ENCODE data around the gene EPHB1.
A peak's percentile ranks its signal among the peaks of the same experiment; 100 is the strongest.
"Not testable (repeated sequence)": the region's sequence is repeated elsewhere in the genome, so short reads cannot be mapped to it uniquely, and the experiment has no call there.

EPHB1 gene

DNA sequence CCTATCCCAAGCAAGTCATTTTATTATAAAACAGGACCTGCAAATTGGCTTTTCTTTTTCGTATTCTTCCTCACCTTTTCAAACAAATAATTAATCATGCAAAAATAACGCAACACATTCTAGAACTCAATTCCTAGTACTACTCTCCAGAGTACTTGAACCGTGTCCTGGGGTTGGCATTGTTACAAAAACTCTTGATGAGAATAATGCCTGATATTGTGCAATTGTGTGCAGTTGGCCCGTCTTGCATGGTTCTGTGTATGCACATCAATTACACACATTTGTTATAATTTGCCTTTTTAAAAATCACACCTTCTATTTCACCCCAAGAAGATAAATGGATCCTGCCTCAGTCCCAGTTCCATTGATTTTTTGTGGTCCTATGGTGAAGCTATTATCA is 205.4 kb downstream of the EPHB1 start:
- no peak for DNase-seq (ENCODE audit: low spot score)

DNA sequence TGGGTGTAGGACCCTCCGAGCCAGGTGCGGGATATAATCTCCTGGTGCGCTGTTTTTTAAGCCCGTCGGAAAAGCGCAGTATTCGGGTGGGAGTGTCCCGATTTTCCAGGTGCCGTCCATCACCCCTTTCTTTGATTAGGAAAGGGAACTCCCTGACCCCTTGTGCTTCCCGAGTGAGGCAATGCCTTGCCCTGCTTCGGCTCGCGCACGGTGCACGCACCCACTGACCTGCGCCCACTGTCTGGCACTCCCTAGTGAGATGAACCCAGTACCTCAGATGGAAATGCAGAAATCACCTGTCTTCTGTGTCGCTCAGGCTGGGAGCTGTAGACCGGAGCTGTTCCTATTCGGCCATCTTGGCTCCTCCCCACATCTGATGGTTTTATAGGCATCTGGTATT is 210.6 kb downstream of the EPHB1 start:
- DNase-seq (ENCODE audit: low spot score) = not testable (repeated sequence)

DNA sequence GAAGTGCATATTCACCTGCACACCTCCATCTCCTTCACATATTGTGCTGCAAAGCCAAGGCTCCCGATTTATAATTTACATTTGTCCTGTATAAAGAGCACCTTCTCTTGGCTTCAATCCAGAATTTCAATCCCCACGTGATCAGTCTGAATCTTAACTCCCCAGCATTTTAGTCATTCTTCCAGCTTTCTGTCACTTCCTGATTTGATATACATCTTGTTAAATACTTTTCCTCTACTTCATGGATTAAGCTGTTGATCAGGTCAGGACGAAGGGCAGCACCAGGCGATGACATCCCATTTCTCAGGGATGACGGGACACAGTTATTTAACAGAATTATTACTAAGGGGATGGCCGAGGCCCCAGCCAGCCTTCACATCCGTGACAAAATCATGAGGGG is 212.5 kb downstream of the EPHB1 start:
- DNase-seq (ENCODE audit: low spot score) = no peak

DNA sequence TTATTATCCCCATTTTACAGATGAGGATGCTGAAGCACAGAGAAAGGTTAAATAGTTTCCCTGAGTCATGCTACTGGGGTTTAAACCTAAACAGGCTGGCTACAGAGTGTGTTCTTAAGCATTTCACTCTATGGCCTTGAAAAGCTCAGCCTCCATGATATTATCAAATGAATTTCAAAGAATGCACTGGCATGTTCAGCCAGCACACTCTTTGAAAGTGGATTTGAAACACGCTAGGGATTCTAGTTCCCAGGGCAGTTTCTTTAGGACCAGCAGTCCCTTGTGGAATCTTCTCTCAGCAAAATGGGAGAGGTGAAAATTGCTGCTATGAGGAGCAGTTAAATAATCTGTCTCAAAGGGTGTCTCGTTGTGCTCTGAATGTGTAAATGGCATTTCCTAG is 213.3 kb downstream of the EPHB1 start:
- DNase-seq (ENCODE audit: low spot score) = no peak

DNA sequence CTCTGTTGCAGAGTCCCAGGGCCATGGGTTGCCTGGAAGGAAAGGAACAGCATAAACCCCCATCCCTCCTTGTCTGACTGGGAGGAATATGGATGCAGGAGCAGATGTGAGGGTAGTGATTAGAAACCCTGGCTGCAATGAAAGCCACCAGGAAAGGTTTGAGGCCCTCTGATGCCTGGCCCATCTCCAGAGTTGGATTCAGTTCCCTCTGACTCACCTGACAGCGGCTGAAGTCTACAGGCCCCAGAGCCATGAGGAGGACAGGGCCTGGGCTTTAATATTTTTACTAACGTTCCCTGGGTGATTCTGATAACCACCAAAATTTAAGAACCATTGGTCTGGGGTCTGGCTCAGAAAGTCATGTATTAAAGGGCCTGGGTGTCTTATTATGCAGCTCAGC is 214.0 kb downstream of the EPHB1 start:
- DNase-seq (ENCODE audit: low spot score) = no peak

DNA sequence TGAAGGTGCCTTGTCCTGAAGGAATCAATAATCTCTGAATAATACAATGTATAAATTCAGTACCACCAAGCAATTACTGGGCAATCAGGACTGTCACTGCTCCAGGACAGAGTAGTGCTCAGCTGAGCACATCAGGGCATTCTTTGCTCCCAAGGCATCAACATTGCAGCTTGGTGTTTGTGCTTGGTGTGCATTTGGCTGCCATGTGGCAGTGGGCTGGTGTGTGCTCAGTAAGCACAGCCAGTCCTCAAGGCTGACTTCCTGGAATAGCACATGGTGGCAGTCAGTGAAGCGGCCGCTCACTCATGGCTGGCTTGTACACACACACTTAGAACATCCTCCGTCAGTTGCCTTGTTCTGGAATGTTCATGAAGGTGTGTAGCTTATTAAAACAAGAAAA is 217.0 kb downstream of the EPHB1 start:
- DNase-seq (ENCODE audit: low spot score) = peak; percentile 70

DNA sequence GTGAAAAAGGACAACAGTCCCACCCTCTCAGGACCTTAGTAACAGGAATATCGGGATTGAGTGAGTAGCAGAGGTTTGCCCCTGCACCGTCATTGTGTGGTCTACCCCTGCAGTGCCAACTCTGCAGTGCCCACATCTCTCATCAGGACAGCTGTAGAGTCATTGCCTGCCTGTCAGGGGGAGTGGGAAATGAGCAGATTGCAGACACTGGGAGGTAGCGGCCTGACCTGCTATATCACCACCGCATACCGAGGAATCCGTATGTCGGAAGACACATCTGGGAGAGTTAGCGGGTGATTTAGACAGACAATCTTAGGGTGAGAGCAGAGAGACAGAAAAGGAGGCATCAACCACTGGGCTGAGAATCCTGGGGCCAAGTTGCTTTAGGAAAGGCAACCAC is 218.1 kb downstream of the EPHB1 start:
- DNase-seq (ENCODE audit: low spot score) = no peak

DNA sequence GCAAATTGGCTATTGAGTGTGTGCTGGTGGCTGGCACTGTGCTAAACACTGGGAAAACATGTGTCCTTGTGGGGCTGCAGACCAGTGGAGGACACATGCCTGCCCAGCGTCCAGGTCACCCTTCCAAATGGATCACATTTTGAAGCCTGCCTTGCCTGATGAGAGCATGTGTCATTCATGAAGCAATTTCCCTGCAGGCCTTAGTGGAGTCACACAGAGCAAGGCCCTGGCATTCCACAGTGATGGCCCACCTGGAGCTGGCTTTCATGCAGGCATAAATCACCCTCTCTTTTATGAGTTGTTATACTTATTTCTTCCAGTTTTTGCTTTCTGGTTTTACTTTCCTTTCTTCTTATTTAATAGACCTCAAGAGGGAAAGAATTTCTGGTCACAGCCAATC is 219.5 kb downstream of the EPHB1 start:
- DNase-seq (ENCODE audit: low spot score) = no peak

DNA sequence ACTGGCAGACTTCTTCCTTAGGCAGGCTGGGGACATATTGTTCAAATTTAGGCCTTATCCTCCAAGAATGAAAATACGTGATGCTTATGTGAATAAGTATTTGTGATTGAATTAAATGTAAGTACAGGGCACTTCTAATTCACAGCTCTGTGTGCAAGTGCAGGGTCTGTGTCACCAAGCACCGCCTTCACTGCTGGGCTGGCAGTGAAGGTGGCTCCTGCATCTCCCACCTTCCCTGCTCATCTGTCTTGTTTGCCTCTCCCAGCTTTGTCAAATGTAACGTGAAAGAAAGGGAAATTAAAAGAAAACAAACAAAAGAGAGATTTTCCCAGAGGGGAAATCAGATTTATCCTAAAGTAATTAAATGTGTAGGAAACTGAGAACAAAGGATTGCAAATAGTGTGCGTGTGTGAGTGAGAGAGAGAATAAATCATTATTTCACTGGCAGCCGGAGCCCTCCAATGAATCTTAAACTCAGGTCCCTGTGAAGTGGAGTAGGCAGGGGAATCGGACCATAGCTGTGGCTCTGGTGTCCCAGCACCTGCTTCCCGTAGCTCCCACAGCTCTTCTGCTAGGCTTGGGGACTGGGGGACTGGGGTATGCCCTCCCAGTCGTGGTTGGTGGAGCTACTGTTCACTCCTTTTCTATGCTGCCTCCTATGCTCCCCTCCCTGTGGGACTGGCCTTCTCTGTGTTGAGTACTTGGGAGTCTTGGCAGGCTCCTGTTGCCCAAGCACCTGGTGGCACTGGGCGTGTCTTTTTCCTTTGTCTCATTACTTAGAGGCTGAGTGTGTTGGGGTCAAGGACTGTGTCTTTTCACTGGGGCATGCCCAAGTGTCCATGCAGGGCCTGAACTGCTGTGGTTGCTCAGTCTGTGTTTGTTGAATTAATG is 222.2 kb downstream of the EPHB1 start:
- DNase-seq (ENCODE audit: low spot score) = no peak

DNA sequence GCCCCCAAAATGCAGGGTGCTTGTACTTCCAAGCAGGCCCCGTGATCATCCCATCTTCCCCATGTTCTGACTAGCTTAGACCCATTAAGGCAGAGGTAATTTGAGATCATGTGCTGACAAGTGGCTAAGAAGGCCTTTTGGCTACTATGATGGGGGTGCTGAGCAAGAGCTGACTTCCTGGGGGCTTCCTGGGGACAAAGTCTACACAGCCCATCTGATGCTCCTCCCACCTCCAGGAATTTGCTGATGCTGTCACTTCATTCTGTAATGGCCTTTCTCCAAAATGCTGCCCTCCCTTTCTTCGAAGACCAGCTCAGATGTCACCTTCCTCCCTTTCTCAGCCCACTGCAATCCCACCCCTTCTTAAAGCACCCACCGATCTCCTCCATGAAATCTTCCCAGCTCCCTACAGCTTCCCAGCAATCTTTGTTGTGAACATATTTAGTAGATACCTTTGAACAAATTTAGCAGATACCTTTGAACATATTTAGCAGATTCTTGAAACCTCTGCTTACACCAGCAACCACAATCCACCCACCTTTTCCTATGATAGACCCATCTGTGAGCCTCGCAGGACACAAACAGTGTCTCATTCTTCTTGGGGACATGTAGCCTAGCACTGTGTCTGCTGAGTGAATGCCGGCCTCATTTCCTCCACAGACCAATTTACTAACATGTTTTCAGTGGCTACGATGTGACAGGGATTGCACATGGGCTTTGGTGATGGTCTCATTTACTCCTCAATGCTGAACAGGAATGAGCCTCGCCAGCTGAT is 223.3 kb downstream of the EPHB1 start:
- no peak for DNase-seq (ENCODE audit: low spot score)

DNA sequence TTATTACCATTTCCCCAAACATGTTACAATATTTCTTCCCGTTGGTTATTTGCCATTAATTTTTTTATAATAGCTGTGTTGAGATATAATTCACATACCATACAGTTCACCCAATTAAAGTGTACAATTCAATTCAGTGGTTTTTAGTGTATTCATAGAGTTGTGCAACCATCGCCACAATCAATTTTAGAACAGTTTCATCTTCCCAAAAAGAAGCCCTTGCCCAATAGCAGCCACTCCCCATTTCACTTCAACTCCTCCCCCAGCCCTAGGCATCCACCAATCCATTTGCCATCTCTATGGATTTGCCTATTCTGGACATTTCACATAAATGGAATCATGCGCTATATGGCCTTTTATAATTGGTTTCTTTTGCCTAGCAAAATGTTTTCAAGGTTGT is 225.1 kb downstream of the EPHB1 start:
- no peak for DNase-seq (ENCODE audit: low spot score)

DNA sequence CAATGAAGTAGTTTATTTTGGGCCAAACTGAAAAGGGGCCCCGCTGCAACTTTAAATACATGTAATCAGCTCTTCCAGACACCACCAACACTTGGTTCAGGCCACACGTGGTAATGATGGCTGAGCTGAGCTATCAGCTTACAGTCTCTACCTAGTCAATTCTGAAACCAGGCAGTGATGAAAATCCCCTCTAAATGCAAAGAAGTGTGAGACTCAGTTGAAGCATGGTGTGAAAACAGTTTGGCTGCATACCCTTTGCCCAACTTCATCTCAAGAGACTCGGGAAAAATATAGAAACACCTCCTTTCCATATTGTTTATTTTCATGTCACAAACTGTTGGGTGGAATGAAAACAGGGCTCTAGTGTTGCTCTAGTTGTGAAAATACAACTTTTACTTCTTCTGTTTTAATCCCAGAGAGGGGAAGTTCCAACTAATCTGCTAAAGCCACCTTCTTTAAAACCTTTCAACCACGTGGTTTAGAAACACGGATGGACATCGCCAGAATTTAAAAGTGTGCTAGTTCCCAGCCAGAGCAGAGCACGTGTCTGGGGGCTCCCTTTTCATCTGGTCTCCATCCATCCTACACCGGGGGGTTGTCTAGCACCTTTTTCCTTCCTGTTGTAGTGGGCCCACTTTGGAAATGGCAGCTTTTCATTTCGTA is 229.1 kb downstream of the EPHB1 start:
- no peak for DNase-seq (ENCODE audit: low spot score)

DNA sequence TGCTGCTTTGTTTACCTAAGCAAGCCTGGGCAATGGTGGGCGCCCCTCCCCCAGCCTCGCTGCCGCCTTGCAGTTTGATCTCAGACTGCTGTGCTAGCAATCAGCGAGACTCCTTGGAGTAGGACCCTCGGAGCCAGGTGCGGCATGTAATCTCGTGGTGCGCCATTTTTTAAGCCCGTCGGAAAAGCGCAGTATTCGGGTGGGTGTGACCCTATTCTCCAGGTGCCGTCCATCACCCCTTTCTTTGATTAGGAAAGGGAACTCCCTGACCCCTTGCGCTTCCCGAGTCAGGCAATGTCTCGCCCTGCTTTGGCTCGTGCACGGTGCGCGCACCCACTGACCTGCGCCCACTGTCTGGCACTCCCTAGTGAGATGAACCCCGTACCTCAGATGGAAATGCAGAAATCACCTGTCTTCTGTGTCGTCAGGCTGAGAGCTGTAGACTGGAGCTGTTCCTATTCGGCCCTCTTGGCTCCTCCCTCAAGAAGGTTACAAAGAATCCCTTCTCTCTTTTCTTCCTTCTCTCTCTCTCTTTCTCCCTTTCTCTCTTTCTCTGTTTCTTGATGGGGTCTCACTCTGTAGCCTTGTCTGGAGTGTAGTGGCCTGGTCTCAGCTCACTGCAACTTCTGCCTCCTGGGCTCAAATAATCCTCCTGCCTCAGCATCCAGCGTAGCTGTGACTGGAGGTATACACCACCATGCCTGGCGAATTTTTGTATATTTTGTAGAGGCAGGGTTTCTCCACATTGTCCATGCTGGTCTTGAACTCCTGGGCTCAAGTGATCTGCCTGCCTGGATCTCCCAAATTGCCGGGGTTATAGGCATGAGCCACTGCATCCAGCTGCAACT is 235.9 kb downstream of the EPHB1 start:
- DNase-seq (ENCODE audit: low spot score) = not testable (repeated sequence)

DNA sequence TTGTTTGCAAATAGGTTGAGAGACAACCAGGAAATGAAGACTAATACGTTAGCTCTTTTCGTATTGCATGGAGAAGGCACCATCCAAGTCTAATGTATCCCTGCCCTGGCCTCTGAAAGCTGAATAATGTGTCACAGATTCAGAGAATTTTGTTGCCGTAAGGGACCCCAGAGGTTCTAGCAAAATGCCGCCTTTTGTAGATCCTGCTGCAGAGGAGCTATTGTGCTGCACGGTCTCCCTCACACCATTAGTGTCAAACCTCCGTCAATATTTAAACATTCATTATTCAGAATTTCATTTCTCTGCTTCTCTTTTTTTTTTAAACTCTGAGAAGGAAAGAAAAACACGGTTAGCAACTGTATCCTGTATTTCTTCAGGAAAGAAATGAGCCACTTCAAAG is 238.7 kb downstream of the EPHB1 start:
- no peak for DNase-seq (ENCODE audit: low spot score)

DNA sequence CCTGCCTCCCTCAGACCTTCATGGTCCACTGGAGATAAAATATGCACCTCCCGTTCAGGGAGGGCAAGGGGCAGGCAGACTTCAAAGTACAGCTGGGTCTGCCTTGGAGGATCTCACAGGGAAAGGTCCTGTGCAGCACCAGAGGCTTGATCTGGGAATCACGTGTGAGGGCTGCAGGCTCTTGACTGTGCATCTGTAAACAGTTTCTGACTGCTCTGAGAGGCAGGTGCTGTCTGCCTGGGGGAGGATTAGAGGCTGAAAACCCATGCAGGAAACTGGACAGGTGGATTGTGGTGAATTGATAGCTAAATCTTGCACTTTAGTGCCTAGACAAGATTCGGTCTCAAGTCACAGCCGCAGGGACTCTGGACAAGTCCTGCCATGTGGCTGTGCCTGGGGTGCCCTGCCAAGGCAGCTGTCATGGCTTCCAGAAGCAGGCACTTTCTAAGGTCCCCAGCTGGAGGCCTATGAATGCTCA is 239.3 kb downstream of the EPHB1 start:
- no peak for DNase-seq (ENCODE audit: low spot score)

DNA sequence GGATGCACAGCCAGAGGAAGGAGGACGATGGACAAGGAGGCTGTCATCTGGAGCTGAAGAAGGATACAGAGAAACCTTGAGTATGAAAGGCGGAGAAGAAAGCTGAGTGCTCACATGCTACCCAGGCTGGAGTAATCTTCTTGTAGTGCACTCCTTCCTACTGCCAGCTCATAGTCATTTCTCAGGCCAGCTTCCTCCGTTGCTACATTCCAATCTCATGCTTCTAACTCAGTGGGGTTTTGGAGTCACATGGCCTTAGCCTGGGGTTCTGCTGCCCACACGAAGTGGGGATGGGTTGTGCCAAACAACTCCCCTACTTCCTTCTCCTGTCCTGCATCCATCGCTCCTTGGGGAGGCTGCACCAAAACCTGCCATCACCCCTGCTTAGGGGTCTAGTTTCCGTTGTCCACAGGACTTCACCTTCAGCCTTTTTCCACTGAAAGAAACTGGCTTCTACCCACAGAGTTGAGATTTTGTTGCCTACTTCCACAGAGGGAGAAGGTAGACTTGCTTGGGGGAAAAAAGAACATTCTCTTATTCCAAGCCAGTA is 239.9 kb downstream of the EPHB1 start:
- no peak for DNase-seq (ENCODE audit: low spot score)

DNA sequence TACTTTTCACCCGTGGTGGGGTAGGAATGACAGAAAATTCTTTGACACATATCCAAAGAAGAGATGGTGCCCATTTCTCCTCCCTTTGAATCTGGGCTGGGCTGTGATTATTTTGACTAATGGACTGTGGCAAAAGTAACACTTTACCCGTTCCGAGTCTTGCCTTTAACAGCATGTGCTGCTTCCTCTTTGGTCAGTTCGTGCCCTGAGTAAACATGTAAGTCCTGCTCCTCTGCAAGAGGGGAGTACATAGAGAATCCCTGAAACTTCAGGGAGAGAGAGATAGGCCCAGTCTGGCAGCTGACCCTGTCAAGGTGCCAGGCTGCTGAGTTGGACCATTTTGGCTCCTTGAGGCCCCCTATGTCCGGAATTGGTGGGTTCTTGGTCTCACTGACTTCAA is 243.1 kb downstream of the EPHB1 start:
- DNase-seq (ENCODE audit: low spot score) = no peak

DNA sequence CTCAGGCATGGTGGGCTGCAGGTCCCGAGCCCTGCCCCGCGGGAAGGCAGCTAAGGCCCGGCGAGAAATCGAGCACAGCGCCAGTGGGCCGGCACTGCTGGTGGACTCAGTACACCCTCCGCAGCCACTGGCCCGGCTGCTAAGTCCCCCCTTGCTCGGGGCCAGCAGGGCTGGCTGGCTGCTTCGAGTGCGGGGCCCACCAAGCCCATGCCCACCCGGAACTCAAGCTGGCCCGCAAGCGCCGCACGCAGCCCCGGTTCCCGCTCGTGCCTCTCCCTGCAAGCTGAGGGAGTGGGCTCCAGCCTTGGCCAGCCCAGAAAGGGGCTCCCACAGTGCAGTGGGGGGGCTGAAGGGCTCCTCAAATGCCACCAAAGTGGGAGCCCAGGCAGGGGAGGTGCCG is 244.5 kb downstream of the EPHB1 start:
- not testable (repeated sequence) for DNase-seq (ENCODE audit: low spot score)

DNA sequence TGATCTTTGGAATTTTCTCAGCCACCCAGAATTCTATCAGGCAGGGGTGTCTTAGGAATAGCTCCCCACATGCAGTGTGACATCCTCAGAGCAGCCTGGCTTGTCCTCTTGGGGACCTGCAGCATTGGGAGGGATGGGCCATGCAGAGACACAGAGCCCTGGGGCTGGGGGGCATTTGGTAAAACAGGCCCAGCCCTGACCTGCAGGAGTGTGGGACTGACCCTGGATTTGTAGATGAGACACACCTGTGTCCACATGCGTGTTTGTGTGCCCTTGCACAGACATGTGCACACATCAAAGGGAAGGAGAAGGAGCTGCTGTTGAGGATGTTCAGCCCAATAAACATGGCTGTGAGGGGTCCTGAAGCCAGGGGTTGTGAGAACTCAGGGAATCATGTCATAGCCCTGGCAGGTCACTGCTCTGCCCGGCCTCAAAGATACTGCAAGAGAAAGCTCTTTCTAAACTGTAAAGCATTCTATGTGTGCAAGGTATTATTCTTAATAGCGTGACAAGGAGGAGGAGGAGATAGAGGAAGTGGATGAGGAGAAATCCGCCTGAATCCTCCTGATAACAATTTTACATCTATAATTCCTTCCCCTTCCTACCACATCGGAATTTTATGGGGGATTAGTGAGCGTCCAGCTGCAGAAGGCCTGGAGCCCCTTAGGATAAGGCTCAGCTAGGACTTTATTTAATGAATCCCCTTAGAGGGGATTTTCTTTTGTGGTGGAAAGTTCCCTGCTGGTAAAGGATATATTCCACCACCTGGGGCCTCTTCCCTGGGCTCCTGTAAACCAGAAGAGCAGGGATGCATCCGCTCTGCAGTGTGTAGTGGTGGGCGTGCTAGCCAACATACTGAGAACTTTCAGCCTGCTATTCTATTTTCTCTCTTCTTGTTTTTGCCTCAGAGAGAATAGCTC is 245.5 kb downstream of the EPHB1 start:
- DNase-seq (ENCODE audit: low spot score) = no peak

DNA sequence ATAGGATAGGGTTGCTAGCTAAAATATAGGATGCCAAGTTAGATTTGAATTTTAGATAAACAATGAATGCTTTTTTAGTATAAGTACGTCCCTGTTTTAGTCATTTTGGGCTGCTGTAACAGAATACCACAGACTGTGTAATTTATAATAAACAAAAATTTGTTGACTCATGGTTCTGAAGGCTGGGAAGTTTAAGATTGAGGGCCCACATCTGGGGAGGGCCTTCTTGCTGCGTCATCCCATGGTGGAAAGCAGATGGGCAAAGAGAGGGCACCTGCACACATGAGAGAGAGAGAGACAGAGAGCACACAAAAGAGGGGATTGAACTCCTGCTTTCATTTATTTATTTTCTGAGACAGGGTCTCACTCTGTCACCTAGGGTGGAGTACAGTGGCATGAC is 246.5 kb downstream of the EPHB1 start:
- DNase-seq (ENCODE audit: low spot score) = no peak

All from Ammon's horn (tissue), 1 donor.